GM18498 (cell line): ENCODE data around the gene CEP70.
"Not testable (repeated sequence)": the region's sequence is repeated elsewhere in the genome, so short reads cannot be mapped to it uniquely, and the experiment has no call there.

ENCODE experiments used
- ATAC-seq: cut with Tn5 transposase; IDR thresholded peaks from one replicate; pipeline ENCODE4 v1.9.1; 2021; ENCODE audit warnings: mild to moderate bottlenecking, moderate library complexity; ENCODE audit not compliant: unreplicated experiment

Gene CEP70

GRCh38 chr3:138513090-138513843, 80.8 kb downstream of the CEP70 start:
- no peak for ATAC-seq

DNA sequence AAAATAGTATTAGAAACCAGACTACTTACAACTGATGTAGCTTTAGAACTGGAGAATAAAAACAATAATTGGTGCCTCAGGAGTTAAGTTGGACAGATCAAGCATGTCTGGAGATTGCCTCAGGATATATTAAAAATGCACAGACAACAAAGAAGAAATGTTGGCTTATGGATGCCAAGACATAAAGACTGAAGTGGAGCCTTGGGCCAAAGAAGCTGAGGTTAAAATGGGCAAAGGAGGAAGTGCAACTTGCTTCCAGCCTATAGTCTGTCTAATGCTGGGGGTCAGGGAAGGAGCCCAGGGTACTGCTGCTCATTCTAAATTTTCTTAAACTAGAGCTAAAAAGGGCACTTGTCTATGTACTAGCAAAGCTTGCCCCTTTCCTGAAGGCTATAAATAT, 82.1 kb downstream of the CEP70 start:
- ATAC-seq: no peak

DNA sequence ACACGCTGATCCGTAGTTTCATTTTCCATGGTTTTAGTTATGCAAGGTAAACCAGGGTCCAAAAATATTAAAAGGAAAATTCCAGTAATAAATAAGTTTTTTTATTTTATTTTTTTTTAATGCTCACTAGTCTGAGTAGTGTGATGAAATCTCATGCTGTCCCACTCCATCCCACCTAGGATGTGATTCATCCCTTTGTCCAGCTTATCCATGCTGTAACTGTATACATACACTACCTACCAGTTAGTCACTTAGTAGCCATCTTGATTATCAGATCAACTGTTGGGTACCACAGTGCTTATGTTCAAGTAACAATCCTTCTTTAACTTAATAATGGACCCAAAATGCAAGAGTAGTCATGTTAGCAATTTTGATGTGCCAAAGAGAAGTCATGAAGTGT, 84.5 kb downstream of the CEP70 start:
- no peak for ATAC-seq

DNA sequence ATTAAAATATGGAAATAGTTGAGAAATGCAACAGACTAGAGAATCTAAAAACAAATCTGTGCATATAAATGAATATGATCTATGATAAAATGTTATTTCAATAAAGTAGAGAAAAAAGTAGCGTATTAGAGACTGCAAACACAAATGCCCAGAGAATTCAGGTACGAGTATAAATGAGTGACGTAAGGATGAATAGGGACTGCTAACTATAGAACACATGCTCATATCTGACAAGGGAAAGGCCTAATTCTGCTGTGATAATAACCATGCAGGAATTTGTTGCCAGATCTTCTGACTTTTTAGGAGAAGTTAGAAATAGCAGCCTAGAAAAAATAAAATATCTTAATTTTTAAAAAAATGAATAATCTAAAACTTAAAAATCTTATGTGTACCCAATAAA, 86.5 kb downstream of the CEP70 start:
- ATAC-seq: no peak

DNA sequence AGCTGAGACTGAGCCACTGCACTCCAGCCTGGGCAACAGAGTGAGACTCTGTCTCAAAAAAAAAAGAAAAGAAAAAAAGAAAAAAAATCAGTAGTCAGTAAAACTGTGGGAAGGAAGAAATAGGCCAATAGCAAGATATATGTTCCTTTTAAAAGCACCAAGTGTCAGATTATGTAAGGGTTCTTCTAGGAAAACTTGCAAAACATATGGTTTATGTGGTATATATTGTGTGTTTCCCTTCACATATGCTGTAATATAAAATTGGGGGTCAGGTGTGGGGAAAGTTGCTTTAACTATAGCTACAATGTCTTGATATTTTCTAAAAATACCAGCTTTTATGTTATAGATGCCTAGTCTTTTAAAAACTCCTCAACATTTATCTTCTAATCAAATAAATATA, 95.1 kb downstream of the CEP70 start:
- ATAC-seq: no peak

- ATAC-seq: no peak
Observed at GRCh38 chr3:138497851-138498250, 96.2 kb downstream of the CEP70 start.

DNA sequence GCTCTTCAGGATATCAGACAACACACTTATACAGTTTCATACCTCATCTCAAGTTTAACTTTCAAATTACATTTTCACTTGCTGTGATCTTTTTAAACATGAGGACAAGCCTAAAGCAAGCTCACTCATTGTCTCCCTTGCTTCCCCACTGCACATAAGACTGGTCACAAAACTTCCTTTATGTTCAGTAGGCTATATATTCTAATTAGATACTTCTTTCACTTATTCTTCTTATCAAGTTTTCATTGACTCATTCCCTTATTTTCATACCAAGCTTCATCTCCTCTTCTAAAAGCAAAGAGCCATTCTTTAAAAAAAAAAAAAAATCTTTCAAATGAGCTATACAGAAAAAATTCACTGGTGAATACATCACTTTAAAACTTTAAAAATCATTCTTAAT, 97.0 kb downstream of the CEP70 start:
- ATAC-seq: no peak

GRCh38 chr3:138496436-138496835, 97.6 kb downstream of the CEP70 start:
- no peak for ATAC-seq

DNA sequence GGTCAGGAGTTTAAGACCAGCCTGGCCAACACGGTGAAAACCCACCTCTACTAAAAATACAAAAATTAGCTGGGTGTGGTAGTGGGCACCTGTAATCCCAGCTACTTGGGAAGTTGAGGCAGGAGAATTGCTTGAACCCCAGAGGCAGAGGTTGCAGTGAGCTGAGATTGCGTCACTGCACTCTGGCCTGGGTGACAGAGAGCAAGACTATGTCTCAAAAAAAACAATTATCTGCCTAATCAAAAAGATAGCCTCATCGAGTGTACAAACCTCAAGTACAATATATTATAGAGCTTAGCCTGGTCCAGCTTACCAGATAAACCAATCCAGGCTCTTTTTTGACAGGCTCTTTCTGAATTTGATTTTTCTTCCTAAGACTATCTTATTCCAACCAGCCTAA, 98.4 kb downstream of the CEP70 start:
- not testable (repeated sequence) for ATAC-seq

- no peak for ATAC-seq
Observed at GRCh38 chr3:138494607-138494929, 99.5 kb downstream of the CEP70 start.

GRCh38 chr3:138493804-138494606, 100.1 kb downstream of the CEP70 start:
- no peak for ATAC-seq

- no peak for ATAC-seq
Observed at GRCh38 chr3:138492980-138493675, 100.9 kb downstream of the CEP70 start.

DNA sequence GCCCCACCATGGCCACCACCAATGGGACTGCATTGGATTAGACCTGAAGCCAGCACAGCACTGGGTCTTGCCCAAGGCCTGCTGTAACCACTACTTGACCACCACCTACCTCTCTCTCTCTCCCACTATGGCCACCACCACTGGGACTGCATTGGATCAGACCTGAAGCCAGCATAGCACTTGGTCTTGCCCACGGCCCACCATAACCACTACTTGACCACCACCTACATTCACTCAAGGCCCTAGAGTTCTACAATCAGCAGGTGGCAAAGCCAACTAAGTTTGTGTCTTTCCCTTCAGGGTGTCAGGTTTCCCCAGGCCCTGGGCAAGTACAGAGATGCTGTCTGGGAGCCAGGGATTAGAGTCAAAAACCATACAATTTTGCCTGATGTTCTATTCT, 102.1 kb downstream of the CEP70 start:
- ATAC-seq: no peak

GRCh38 chr3:138486580-138486979, 107.5 kb downstream of the CEP70 start:
- not testable (repeated sequence) for ATAC-seq

GRCh38 chr3:138484672-138485071, 109.4 kb downstream of the CEP70 start:
- ATAC-seq: not testable (repeated sequence)

DNA sequence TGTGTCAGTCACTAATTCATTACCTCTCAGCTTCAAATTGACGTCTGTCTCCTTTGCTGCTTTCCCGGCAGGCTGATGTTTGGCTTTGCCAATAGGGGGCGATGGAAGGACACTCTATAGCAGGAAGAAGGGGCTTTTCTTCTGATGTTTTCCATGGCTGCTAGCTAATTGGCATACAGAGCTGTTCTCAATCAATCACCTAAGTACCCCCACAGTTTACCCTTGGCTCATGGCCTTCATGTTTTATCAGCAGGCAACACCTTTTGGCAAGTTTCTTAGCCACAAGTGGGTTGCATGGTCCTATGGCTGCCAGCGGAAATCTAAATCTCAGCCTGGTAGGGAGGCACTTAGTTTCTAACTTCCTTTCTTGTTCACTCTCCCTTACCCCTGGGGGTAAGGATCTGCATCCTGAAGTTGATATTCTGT, 114.6 kb downstream of the CEP70 start:
- no peak for ATAC-seq

GRCh38 chr3:138477801-138478200, 116.3 kb downstream of the CEP70 start:
- no peak for ATAC-seq

- no peak for ATAC-seq
Observed at GRCh38 chr3:138477120-138477519, 116.9 kb downstream of the CEP70 start.

- ATAC-seq: no peak
Observed at GRCh38 chr3:138476526-138476925, 117.5 kb downstream of the CEP70 start.

- ATAC-seq: no peak
Observed at GRCh38 chr3:138474163-138474562, 119.9 kb downstream of the CEP70 start.

GRCh38 chr3:138473391-138473790, 120.7 kb downstream of the CEP70 start:
- ATAC-seq: no peak
